Suprapubic skin (tissue), 4 donors: Measurements from ENCODE around the gene FAM219A. TPM values are rescaled to one million over a fixed set of nuclear protein-coding genes. Genes with fewer than 3 reads are reported as not detected.

Experiments used
- DNase-seq, 2 donors: peaks; one replicate each; pipeline ENCODE4 v3.0.0-alpha.2; 2019; ENCODE audit warnings: low spot score in 2 of 2
- H3K27ac ChIP-seq: fragments of 200-600 bp; sonication (generic); one replicate; pipeline ENCODE4 v1.5.1; 2019
- H3K27me3 ChIP-seq: fragments of 200-600 bp; sonication (generic); one replicate; pipeline ENCODE4 v1.5.1; 2019
- H3K36me3 ChIP-seq: fragments of 200-600 bp; sonication (generic); one replicate; pipeline ENCODE4 v1.5.1; 2019
- H3K4me1 ChIP-seq: fragments of 200-600 bp; sonication (generic); one replicate; pipeline ENCODE4 v1.5.1; 2019
- H3K4me3 ChIP-seq: fragments of 200-600 bp; sonication (generic); one replicate; pipeline ENCODE4 v1.5.1; 2019; ENCODE audit warnings: mild to moderate bottlenecking
- H3K9me3 ChIP-seq: fragments of 200-600 bp; sonication (generic); one replicate; pipeline ENCODE4 v1.5.1; 2019
- EP300 ChIP-seq: sonication (generic); formaldehyde crosslinking; IDR thresholded peaks from one replicate; pipeline ENCODE4 v1.6.1; 2017; ENCODE audit warnings: antibody characterized with exemption
- POLR2A ChIP-seq, 2 donors: fragments of 450-650 bp; IDR thresholded peaks; one replicate each; pipeline ENCODE4 v1.6.1; 2017; ENCODE audit warnings: antibody characterized with exemption in 2 of 2, mild to moderate bottlenecking in 2 of 2, moderate library complexity in 2 of 2
- POLR2AphosphoS5 ChIP-seq, 3 donors: sonication (generic); formaldehyde crosslinking; IDR thresholded peaks; one replicate each; pipeline ENCODE4 v1.6.1; 2017; ENCODE audit warnings: antibody characterized with exemption in 3 of 3
- WGBS: methylation state at CpG from one replicate; pipeline ENCODE4 v1.1.5; 2018; 5-methylcytosine and 5-hydroxymethylcytosine counted together
- total RNA-seq, 4 donors: library from RNA; depleted of rRNA; stranded (reverse); fragments of >200 nt; gene quantifications; one replicate each; pipeline ENCODE4 v1.1.0, GENCODE V29; 2016
- TF ChIP-seq, protein P1 (sequence below), 2 donors: fragments of 200-600 bp in 1 of 2; fragments of 450-650 bp in 1 of 2; sonication (generic) in 1 of 2; IDR thresholded peaks; one replicate each; pipeline ENCODE4 v1.5.1; 2016 to 2019; ENCODE audit warnings: antibody characterized with exemption in 2 of 2, mild to moderate bottlenecking in 1 of 2, moderate library complexity in 1 of 2

The FAM219A gene
- total RNA-seq, 4 donors from 2014 or later: 12.6 to 17.0 (median 15.0) TPM

DNA sequence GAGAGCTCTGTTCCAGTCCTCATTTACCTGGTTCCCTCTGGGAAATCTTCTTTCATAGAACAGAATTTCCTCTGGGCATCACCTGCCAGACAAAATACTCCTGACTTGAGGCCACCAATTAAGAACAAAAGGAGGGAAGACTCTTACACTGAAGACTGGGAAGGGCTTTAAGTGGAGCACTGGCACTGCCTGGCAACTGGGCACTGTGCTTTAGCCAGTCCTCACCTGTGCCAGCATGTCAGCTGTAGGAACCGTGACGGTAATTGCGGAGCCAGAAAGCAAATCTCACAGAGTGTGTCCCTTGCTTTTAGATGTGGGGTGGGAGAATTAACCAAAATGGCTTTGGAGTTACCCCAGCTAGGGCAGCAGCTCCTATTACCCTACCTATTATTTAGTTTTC is 40.6 kb downstream of the FAM219A start:
- H3K36me3 ChIP-seq: no peaks in the 10 kb centered on the region

DNA sequence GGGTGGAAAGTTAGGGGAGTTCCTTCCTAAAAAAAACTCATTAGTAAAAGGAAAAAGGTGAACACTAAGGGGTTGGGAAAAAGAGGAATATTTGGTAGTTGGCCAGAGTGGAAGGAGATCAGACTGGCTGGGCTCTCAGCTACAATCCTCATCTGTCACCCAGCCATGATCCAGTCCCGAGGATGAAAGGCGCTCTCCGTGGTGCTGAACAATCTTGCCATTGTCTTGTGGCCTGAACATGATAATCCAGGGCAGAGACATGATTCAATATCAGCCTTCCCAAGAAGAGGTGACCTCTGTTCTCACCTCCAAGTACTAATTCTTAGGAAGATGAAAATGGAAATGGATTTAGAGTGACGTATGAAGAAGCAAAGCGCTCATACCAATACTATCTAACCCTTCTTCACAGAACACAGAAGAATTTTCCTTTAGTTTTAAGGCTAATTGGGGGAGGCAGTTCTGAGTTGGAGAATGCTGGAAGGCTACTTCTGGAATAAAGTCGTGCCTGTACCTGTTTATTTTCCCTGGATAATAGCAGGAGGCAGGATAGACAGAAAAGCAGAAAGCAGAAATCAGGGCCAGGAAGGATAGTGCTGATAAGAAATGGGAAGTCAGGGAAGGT is 45.0 kb downstream of the FAM219A start:
- Histone ChIP-seq H3K27me3 (no peaks in the 10 kb centered on the region), H3K4me3 (no peak overlapping the region), H3K4me1 (no peaks in the 10 kb centered on the region), H3K36me3 (no peaks in the 10 kb centered on the region), H3K27ac (no peak overlapping the region), H3K9me3 (no peaks in the 10 kb centered on the region)
- 25% methylated on average over 6 of the region's 6 CpGs for WGBS
- DNase-seq: no peak
- TF ChIP-seq POLR2AphosphoS5 (IDR thresholded peaks at IDR 0.05) (no peak), POLR2A (IDR thresholded peaks at IDR 0.05) (no peak), EP300 (no peak)
- TF ChIP-seq, protein P1, sequence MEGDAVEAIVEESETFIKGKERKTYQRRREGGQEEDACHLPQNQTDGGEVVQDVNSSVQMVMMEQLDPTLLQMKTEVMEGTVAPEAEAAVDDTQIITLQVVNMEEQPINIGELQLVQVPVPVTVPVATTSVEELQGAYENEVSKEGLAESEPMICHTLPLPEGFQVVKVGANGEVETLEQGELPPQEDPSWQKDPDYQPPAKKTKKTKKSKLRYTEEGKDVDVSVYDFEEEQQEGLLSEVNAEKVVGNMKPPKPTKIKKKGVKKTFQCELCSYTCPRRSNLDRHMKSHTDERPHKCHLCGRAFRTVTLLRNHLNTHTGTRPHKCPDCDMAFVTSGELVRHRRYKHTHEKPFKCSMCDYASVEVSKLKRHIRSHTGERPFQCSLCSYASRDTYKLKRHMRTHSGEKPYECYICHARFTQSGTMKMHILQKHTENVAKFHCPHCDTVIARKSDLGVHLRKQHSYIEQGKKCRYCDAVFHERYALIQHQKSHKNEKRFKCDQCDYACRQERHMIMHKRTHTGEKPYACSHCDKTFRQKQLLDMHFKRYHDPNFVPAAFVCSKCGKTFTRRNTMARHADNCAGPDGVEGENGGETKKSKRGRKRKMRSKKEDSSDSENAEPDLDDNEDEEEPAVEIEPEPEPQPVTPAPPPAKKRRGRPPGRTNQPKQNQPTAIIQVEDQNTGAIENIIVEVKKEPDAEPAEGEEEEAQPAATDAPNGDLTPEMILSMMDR (IDR thresholded peaks at IDR 0.05): no peak

More for the DNA sequence above, 40.6 kb downstream of the FAM219A start:
- Histone ChIP-seq H3K4me1 (peaks cover 19% of the 10 kb centered on the region), H3K27ac (no peak overlapping the region), H3K9me3 (no peaks in the 10 kb centered on the region), H3K27me3 (no peaks in the 10 kb centered on the region), H3K4me3 (no peak overlapping the region)
- DNase-seq: no peak
- 83% methylated on average over 3 of the region's 3 CpGs for WGBS
- TF ChIP-seq POLR2A (IDR thresholded peaks at IDR 0.05): no peak
- no peak for TF ChIP-seq POLR2AphosphoS5 (IDR thresholded peaks at IDR 0.05)
- TF ChIP-seq EP300: no peak
- TF ChIP-seq, protein P1 (IDR thresholded peaks at IDR 0.05): no peak

DNA sequence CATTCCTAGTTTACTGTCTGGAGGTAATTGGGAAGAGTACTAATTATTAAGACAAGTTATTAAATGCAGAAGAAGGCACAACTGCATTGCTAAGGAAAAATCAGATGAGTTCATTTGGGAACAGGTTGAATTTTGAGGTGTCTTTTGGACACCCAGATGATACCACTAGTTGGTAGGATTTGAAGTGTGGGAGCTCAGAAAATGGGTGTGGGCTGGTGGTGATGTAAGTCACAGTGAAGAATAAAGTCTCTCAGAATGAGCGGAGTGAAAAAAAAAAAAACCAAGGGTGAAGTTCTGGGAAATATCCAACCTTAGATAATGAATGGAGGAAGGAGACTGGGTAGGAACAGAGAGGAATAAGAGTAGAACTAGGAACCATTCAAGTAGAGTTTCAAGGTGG is 46.0 kb downstream of the FAM219A start:
- WGBS: 96% methylated on average over 1 of the region's 1 CpG
- Histone ChIP-seq H3K27me3 (no peaks in the 10 kb centered on the region), H3K27ac (no peak overlapping the region), H3K4me3 (no peak overlapping the region), H3K9me3 (no peaks in the 10 kb centered on the region), H3K36me3 (no peaks in the 10 kb centered on the region), H3K4me1 (no peaks in the 10 kb centered on the region)
- TF ChIP-seq POLR2AphosphoS5 (IDR thresholded peaks at IDR 0.05) (no peak), EP300 (no peak), POLR2A (IDR thresholded peaks at IDR 0.05) (no peak)
- TF ChIP-seq, protein P1 (IDR thresholded peaks at IDR 0.05): no peak
- DNase-seq: no peak

DNA sequence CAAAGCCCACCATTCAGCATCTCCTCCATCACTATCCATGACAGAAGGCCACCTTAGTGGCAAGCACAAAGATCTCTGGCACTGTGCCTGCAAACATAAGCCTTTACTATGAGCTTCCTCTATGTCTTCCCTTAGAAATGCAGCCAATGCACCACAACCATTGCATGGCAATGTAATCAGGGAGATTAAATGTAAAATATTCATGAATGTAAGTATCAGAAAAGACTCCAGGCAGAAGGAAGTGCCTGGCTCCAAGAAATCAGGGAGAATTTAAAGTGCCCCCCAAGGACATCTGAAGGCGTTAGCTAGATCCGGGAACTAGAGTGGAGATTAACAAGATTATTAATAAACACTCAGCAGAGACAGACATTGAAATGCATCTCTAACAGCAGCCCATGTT is 49.2 kb downstream of the FAM219A start:
- WGBS: 74% methylated on average over 2 of the region's 2 CpGs
- no peaks in the 10 kb centered on the region for H3K27me3 ChIP-seq
- no peak for DNase-seq

DNA sequence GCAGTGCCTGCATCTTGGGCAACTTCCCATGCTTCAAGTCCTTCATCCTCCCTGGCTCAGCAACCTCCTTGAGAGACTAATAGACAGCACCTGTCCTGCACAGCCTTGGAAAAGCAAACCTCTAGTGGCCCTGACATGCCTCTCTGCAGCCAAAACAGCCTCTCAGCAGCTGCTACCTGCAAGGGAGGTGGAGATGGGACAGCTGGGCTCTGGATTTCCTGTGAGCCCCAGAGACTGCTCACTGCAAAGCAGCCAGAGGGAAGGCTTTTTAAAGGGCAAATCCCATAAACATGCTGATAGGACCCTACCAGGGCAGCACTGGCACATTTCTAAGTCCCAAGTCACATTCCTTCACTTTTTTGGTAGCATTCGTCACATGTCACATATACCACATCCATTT is 50.2 kb downstream of the FAM219A start:
- H3K36me3 ChIP-seq: peaks cover 8% of the 10 kb centered on the region
- no peaks in the 10 kb centered on the region for H3K27me3 ChIP-seq
- H3K4me3 ChIP-seq: no peak overlapping the region
- H3K4me1 ChIP-seq: no peaks in the 10 kb centered on the region
- TF ChIP-seq, protein P1 (IDR thresholded peaks at IDR 0.05): no peak
- TF ChIP-seq EP300: no peak
- TF ChIP-seq POLR2A (IDR thresholded peaks at IDR 0.05): no peak
- TF ChIP-seq POLR2AphosphoS5 (IDR thresholded peaks at IDR 0.05): no peak
- no peaks in the 10 kb centered on the region for H3K9me3 ChIP-seq
- no peak for DNase-seq
- H3K27ac ChIP-seq: no peak overlapping the region
- 94% methylated on average over 1 of the region's 1 CpG for WGBS

More for the DNA sequence above, 49.2 kb downstream of the FAM219A start:
- TF ChIP-seq, protein P1 (IDR thresholded peaks at IDR 0.05): no peak
- TF ChIP-seq POLR2A (IDR thresholded peaks at IDR 0.05): no peak
- no peak for TF ChIP-seq EP300
- TF ChIP-seq POLR2AphosphoS5 (IDR thresholded peaks at IDR 0.05): no peak
- no peak overlapping the region for H3K4me3 ChIP-seq
- no peaks in the 10 kb centered on the region for H3K9me3 ChIP-seq
- no peaks in the 10 kb centered on the region for H3K4me1 ChIP-seq
- peaks cover 8% of the 10 kb centered on the region for H3K36me3 ChIP-seq
- H3K27ac ChIP-seq: no peak overlapping the region
